NCI-H2196 (cell line): ENCODE measurements around the gene MYBPC3.
A peak's percentile ranks its signal among the peaks of the same experiment; 100 is the strongest.

Experiments
- DNase-seq: peaks from one replicate; lab custom pipeline; 2025; ENCODE audit not compliant: unreplicated experiment; lab: John Stamatoyannopoulos, UW

Gene MYBPC3

GRCh38 chr11:47357985-47358730, 5.7 kb upstream of the MYBPC3 start:
- DNase-seq: no peak

DNA sequence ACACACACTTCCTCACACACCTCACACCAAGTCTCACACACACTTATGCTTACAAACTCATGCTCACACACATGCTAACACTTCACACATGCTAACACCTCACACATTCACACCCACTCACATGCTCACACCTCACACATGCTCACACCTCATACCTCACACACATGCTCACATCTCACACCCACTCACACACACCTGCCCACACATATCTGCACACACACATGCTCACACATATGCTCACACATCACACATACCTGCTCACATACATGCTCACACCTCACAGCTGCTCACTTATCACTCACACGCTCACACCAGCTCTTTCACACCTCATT, 4.5 kb upstream of the MYBPC3 start:
- DNase-seq: no peak

GRCh38 chr11:47356129-47356997, 3.9 kb upstream of the MYBPC3 start:
- DNase-seq: no peak

- DNase-seq: peak; percentile 96
Measured at GRCh38 chr11:47355283-47356128, 3.0 kb upstream of the MYBPC3 start.

DNA sequence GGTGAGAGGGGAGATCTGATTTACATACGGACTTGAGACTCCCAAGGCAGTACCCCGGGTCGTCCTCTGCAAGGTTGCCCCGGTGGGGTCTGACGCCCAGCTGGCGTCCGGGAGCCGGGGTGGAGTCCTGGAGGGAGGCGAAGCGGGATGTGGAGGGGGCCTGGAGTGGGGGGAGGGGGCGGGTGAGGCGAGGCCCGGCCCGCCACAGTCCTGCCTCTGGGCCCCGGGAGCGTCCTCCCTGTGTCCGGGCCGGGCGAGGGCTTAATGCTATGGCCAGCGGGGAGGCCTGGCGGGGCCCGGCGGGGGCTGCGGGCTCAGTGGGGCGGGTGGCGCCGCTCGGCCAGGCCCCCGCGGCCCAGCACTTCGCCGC, 2.4 kb upstream of the MYBPC3 start:
- DNase-seq: no peak

DNA sequence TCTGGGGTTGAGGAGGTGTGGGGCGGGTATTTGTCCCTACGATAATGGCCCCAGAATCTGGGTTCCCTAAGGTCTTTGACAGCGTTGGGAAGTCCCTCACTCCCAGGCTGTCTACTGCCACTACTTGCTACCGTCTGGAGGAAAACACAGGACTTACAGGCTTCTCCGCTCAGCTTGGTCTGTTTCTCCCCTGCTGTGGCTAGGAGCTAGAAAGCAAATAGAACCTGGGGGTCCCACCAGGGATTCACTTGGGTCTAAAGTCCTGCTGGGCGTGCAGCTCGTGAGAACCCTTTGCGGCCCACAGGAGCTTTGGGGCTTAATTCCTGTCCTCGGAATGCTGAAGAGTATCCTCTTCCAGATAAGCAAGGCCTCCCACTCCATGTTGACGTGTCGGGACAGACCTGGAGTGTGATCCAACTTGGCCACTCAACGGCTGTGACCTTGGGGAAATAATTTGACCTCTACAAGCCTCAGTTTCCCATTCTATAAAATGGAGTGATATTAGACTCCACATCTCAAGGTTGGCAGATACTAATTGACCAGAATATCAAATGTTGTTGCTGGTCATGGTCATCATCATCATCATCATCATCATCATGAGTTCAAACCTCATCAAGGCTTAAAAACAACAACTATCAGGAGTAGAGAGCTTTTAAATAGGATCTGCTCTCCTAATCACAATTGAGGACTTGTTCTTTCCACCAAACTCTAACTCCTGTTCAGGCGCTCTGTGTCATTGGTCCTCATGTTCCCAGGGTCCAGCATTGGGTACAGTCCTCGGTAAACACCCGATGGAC, 1.7 kb upstream of the MYBPC3 start:
- no peak for DNase-seq

- DNase-seq: no peak
Measured at GRCh38 chr11:47351156-47352126, 1.1 kb downstream of the MYBPC3 start.

DNA sequence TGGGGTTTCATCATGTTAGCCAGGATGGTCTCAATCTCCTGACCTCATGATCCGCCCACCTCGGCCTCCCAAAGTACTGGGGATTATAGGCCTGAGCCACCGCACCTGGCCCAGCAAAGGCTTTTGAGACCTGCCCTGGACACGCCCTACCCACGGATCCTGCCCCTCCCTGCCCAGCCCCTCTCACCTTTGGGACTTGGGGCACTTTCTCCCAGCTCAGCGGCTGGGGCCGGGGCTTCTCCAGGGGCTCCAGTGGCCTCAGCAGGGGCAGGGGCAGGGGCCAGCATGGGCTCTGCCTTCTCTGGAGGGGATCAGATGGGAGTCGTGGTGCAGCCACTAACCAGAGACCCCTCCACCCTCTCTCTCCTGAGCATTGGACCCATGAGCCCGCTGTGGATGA, 2.2 kb downstream of the MYBPC3 start:
- DNase-seq: no peak

- DNase-seq: no peak
Measured at GRCh38 chr11:47349521-47350095, 2.9 kb downstream of the MYBPC3 start.

DNA sequence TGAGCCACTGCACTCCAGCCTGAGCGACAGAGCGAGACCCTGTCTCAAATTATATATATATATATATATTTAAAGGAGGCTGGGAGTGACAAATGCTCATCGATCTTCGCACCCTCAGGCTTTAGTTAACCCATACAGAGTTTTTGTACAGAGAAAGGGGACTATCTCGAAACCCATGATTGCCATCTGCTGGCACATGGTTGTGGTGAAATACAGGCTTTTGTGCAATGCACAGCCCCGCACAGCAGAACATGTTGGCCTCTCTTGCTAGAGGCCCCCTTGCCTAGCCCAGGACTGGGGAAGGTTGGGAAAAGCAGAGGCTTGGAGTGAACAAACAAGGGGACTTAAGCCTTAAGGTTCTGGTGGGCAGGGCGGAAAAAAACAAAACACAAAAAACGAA, 3.6 kb downstream of the MYBPC3 start:
- DNase-seq: peak; percentile 52

- no peak for DNase-seq
Measured at GRCh38 chr11:47348131-47348802, 4.2 kb downstream of the MYBPC3 start.

- no peak for DNase-seq
Measured at GRCh38 chr11:47347137-47347536, 5.4 kb downstream of the MYBPC3 start.

GRCh38 chr11:47345890-47346563, 6.5 kb downstream of the MYBPC3 start:
- DNase-seq: no peak

- no peak for DNase-seq
Measured at GRCh38 chr11:47342854-47343253, 9.6 kb downstream of the MYBPC3 start.

GRCh38 chr11:47342036-47342803, 10.3 kb downstream of the MYBPC3 start:
- DNase-seq: no peak

DNA sequence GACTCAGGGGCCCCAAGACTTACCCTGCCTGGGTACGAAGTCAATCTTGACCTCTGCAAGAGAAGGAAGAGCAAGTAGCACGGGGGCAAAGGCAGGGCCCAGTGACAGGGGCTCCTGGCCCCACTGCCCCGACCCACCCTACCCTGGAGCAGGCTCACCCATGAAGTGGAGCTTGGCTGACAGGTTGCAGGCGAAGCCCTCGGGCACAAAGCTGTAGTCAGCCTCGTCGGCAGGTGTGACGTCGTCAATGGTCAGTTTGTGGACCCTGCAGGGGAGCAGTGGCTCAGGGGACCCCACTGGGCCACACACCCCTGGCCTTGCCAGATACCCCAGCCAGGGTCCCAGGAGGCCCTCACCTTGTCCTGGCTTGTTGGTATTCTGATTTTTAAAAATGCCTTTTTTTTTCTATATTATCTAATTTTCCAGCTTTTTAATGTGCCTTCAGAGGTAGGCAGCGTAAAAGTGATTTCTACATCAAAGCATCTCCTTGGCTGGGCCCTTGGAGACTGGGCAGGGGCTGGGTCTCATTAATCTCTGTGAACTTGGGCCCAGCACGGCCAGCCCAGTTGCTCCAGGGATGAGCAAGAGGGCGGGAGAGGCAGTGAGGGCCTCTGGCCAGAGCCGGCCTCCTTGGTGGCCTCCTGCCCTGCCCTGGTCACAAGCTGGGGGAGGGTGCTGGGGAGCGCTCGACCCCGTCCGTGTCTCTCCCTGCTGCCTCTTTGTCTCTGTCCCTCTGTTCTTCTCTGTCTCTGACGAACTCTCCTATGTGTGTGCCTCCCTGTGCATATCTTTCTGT, 11.3 kb downstream of the MYBPC3 start:
- DNase-seq: no peak

DNA sequence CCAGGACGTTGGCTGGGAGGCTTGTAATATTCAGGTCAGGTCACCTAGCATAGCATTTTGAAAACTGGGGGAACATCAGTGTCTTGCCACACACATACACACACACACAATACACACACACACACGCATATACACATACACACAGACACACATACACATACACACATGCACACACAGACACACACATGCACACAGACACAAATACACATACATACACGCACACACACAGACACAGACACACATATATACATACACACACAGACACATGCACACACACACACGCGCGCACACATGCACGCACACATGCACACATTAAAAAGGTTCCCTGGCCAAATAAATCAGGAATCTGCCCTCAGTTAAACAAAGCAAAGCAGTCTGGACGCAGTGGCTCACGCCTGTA, 12.5 kb downstream of the MYBPC3 start:
- DNase-seq: no peak
